Fibroblast of lung (primary cell): Measurements from ENCODE around the gene PDGFA.

Experiments
- EZH2 ChIP-seq: IDR thresholded peaks from 2 replicates; pipeline ENCODE4 v1.5.1; 2012; ENCODE audit warnings: low read length, control low read depth, mild to moderate bottlenecking; ENCODE audit errors: missing control alignments
- TF ChIP-seq, protein P1 (sequence below), 2 donors: IDR thresholded peaks in 1 of 2; conservative IDR thresholded peaks in 1 of 2; 1 replicate in 1 of 2; 2 replicates in 1 of 2; pipeline ENCODE4 v1.5.1; 2011 to 2012; ENCODE audit warnings: low read length in 2 of 2, control low read depth in 1 of 2, inconsistent platforms in 1 of 2, low read depth in 1 of 2, mild to moderate bottlenecking in 1 of 2

DNA sequence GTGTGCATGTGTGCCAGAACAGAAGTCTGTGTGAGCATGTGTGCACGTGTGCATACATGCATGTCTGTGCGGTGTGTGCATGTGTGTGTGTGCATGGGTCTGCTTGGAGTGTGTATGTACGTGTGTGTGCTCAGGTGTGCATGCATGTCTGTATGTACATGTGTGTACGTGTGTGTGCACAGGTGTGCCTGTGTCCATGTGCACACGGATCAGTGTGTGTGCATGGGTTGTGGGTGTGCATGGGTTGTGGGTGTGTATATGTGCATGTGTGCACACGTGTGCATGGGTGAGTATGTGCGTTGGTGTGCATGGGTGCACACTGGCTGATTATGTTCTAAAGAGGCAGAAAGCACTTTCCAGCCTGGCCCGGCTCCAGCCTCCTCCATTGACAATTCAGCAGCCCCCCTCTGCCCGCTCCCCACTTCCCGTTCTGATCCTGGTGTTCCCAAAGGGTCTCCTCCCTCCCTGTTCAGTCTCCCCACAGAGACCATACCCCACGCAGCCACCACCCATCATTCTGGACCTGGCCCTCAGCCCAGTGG, 44.1 kb upstream of the PDGFA start:
- TF ChIP-seq, protein P1, sequence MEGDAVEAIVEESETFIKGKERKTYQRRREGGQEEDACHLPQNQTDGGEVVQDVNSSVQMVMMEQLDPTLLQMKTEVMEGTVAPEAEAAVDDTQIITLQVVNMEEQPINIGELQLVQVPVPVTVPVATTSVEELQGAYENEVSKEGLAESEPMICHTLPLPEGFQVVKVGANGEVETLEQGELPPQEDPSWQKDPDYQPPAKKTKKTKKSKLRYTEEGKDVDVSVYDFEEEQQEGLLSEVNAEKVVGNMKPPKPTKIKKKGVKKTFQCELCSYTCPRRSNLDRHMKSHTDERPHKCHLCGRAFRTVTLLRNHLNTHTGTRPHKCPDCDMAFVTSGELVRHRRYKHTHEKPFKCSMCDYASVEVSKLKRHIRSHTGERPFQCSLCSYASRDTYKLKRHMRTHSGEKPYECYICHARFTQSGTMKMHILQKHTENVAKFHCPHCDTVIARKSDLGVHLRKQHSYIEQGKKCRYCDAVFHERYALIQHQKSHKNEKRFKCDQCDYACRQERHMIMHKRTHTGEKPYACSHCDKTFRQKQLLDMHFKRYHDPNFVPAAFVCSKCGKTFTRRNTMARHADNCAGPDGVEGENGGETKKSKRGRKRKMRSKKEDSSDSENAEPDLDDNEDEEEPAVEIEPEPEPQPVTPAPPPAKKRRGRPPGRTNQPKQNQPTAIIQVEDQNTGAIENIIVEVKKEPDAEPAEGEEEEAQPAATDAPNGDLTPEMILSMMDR (conservative IDR thresholded peaks at IDR 0.05 in 1 of 2, IDR thresholded peaks at IDR 0.05 in 1 of 2; ENCODE audit: low read depth in 1 of 2, low read length in 2 of 2), result no peak
- no peak for TF ChIP-seq EZH2
